ENCODE measurements around the gene ARHGAP45. TPM values are rescaled to one million over a fixed set of nuclear protein-coding genes. Genes with fewer than 3 reads are reported as not detected.

Gene ARHGAP45
- total RNA-seq, 4 donors from 2014 or later: 82.6 to 187 (median 118) TPM

DNA sequence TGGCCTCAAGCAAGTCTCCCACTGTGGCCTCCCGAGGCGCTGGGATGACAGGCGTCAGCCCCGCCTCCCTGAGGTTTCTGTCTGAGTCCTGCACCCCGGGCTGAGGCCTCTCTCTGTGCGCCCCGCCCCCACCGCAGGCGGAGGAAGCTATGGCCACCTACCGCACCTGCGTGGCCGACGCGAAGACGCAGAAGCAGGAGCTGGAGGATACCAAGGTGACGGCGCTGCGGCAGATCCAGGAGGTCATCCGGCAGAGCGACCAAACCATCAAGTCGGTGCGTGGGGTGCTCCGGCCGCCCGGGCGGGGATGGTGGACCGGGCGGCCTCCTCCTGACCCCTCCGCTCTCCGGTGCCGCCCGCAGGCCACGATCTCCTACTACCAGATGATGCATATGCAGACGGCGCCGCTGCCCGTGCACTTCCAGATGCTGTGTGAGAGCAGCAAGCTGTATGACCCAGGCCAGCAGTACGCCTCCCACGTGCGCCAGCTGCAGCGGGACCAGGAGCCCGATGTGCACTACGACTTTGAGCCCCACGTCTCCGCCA lies 12.7 kb downstream of the ARHGAP45 start:
- TF ChIP-seq POLR2A (IDR thresholded peaks at IDR 0.05): no peak
- TF ChIP-seq, protein P1, sequence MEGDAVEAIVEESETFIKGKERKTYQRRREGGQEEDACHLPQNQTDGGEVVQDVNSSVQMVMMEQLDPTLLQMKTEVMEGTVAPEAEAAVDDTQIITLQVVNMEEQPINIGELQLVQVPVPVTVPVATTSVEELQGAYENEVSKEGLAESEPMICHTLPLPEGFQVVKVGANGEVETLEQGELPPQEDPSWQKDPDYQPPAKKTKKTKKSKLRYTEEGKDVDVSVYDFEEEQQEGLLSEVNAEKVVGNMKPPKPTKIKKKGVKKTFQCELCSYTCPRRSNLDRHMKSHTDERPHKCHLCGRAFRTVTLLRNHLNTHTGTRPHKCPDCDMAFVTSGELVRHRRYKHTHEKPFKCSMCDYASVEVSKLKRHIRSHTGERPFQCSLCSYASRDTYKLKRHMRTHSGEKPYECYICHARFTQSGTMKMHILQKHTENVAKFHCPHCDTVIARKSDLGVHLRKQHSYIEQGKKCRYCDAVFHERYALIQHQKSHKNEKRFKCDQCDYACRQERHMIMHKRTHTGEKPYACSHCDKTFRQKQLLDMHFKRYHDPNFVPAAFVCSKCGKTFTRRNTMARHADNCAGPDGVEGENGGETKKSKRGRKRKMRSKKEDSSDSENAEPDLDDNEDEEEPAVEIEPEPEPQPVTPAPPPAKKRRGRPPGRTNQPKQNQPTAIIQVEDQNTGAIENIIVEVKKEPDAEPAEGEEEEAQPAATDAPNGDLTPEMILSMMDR (IDR thresholded peaks at IDR 0.05): no peak
- no peaks in the 10 kb centered on the region for H3K27me3 ChIP-seq
- no peaks in the 10 kb centered on the region for H3K9me3 ChIP-seq
- DNase-seq: peak; percentile 45 to 79 (median 50)
- peaks cover 0 to 21% (median 0%) of the 10 kb centered on the region in 3 donors for H3K36me3 ChIP-seq
- H3K4me3 ChIP-seq: no peak overlapping the region
- H3K4me1 ChIP-seq: peaks cover 0 to 72% (median 38%) of the 10 kb centered on the region in 4 donors
- peak overlapping the region in 1 of 4 donors; percentile 90 for H3K27ac ChIP-seq

DNA sequence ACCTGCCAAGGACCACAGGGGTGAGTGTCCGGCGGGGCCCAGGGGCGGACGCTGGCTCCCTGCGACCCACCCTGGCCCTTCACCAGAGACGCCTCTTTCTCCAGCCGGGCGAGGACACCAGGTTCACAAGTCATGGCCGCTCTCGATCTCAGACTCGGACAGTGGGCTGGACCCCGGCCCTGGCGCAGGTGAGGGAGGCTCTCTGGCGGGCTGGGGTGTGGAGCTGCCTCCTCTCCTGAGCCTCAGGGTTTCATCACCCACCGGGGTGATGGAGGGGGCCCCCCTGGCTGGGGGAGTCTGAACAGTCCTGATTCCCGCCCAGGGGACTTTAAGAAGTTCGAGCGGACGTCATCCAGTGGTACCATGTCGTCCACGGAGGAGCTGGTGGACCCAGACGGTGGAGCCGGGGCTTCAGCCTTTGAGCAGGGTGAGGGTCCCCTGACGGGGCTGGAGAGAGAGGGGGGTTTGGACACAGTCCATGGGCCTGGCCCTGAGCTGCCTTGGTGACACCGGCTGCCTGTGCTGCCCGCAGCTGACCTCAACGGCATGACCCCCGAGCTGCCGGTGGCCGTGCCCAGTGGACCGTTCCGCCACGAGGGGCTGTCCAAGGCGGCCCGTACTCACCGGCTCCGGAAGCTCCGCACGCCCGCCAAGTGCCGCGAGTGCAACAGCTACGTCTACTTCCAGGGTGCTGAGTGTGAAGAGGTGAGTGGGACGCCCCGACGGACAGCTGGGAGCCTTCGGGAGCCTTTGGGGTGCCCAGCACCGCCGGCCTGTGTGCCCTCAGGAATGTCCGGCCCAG lies 13.6 kb downstream of the ARHGAP45 start:
- Histone ChIP-seq H3K27me3 (no peaks in the 10 kb centered on the region), H3K36me3 (peaks cover 0 to 22% (median 0%) of the 10 kb centered on the region in 3 donors), H3K4me3 (no peak overlapping the region), H3K4me1 (peaks cover 0 to 65% (median 30%) of the 10 kb centered on the region in 4 donors), H3K9me3 (no peaks in the 10 kb centered on the region), H3K27ac (no peak overlapping the region)
- DNase-seq: peak in 1 of 3 donors; percentile 34
- TF ChIP-seq POLR2A (IDR thresholded peaks at IDR 0.05): no peak
- TF ChIP-seq, protein P1 (IDR thresholded peaks at IDR 0.05): no peak

DNA sequence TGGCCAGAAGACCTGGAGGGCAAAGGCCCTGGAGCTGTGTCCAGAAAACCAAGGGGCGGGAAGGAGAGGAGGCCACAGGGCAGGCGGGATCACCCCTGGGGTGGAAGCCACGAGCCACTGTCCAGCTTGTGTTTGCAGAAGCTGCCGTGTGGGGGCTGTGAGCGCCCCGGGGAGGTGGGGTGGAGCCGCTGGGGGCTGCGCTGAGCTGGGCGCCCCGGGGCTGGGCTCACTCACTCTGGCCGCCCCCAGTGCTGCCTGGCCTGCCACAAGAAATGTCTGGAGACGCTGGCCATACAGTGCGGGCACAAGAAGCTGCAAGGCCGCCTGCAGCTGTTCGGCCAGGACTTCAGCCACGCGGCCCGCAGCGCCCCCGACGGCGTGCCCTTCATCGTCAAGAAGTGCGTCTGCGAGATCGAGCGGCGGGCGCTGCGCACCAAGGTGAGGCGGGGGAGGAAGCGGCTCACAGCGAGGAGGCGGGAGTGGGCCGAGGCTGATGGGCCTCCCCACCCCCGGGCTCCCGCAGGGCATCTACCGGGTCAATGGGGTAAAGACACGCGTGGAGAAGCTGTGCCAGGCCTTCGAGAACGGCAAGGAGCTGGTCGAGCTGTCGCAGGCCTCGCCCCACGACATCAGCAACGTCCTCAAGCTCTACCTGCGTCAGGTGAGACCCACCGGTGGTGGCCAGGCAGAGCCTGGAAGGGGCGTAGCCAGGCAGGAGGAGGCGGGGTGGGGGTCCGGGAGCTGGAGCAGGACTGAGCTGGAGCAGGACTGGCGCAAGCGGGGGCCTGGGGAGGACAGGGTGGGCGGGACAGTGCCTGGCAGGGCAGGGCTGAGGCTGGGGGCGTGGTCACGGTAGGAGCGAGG lies 14.6 kb downstream of the ARHGAP45 start:
- Histone ChIP-seq H3K27ac (peak overlapping the region; percentile 55 to 87 (median 61)), H3K4me3 (peak overlapping the region in 2 of 4 donors; percentile 33 to 35), H3K27me3 (no peaks in the 10 kb centered on the region), H3K4me1 (peaks cover 0 to 57% (median 24%) of the 10 kb centered on the region in 4 donors), H3K9me3 (no peaks in the 10 kb centered on the region), H3K36me3 (peaks cover 0 to 31% (median 0%) of the 10 kb centered on the region in 3 donors)
- TF ChIP-seq, protein P1 (IDR thresholded peaks at IDR 0.05): no peak
- no peak for TF ChIP-seq POLR2A (IDR thresholded peaks at IDR 0.05)
- no peak for DNase-seq

DNA sequence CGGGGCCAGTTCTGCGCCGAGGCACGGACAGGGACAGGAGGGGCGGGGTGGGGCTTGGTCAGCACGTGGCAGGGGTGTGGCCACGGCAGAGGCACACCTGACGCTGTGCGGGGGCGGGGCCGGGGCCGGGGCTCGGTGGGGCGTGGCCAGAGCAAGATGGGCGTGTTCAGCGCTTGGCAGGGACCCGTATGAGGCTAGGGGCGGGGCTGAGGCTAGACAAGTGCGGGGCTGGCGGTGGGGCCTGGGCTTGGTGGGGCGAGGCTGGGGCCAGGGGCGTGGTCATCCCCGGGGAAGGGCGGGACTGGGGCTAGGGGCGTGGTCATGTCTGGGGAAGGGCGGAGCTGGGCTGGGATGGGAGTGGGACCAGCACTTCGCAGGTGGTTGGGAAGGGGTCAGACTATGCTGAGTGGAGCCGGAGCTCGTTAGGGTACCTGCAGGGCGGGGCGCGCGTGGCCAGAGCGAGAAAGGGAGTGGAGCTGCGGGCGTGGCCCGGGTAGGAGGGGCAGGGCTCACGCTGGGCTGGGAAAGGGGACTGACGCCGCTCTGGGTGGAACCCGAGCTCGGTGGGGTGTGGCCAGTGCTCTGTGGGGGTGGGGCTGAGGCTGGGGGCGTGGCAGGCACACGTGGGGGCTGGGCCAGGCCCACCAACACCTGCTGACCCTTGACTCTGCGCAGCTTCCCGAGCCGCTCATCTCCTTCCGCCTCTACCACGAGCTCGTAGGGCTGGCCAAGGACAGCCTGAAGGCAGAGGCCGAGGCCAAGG lies 15.4 kb downstream of the ARHGAP45 start:
- H3K4me3 ChIP-seq: peak overlapping the region in 3 of 4 donors; percentile 14 to 59 (median 56)

More for the DNA sequence above, 15.4 kb downstream of the ARHGAP45 start:
- Histone ChIP-seq H3K9me3 (no peaks in the 10 kb centered on the region), H3K4me1 (peaks cover 0 to 49% (median 25%) of the 10 kb centered on the region in 4 donors), H3K36me3 (peaks cover 0 to 37% (median 0%) of the 10 kb centered on the region in 3 donors), H3K27me3 (no peaks in the 10 kb centered on the region), H3K27ac (peak overlapping the region; percentile 55 to 87 (median 70))
- peak; percentile 84 to 99 (median 96) for DNase-seq
- peak in 1 of 2 donors; percentile 69 for TF ChIP-seq POLR2A (IDR thresholded peaks at IDR 0.05)
- TF ChIP-seq, protein P1 (IDR thresholded peaks at IDR 0.05): no peak

Measured in Peyer's patch (tissue), 4 donors.